Measurements from ENCODE around the gene CLTC.

CLTC gene

DNA sequence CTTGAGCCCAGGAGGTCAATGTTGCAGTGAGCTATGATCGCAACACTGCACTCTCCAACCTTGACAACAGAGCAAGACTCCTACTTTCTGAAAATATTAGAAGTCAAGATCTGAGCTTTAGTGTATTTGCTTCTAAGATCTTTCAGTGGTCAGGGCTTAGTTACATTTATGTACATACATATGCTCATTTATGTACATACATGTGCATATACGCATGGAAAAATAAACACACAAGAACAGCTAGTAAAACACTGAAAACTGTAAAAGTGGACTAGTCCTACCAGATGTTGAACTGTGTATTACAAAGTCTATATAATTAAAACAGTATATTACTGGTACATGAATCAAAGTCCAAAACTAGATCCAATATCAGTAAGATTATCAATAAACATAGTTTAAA is 59.2 kb downstream of the CLTC start:
- in situ Hi-C loops (cut with MboI; ENCODE audit: low sequenced_read_pairs), result no loop called here

GRCh38 chr17:59680314-59680713 is 60.6 kb downstream of the CLTC start:
- in situ Hi-C loops (cut with MboI; ENCODE audit: low sequenced_read_pairs), result no loop called here

- in situ Hi-C loops (cut with MboI; ENCODE audit: low sequenced_read_pairs), result no loop called here
These were observed 63.6 kb downstream of the CLTC start for GRCh38 chr17:59683283-59683682.

DNA sequence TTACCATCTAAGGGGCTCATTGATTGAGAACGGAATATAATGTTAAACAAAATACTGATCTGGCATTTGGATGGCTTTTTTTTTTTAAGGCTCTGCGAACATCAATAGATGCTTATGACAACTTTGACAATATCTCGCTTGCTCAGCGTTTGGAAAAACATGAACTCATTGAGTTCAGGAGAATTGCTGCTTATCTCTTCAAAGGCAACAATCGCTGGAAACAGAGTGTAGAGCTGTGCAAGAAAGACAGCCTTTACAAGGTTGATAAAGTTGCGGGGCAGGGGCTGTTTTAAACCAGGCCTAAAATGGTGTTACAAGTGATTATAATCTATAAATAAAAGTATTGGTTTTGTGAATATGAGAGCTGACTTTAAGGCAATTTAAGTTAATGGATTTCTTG is 65.3 kb downstream of the CLTC start:
- in situ Hi-C loops (cut with MboI; ENCODE audit: low sequenced_read_pairs), result no loop called here

DNA sequence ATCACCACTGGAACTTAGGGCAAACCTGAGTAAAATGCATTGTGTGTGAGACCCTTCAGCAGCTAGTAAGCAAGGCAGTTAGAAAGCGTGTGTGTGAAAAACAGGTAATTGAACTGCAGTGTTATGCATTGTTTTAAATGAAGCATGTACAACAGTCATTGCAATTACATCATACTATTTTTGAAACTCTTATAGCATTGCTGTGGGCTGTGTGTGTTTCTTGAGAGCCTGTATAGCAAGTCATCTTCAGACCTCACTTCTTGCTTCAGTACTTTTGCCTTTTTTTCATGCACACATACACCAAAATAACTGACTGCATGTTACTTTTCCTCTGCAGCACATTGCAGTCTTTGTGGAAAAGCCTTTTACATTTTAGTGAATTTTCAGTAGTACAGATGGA is 68.3 kb downstream of the CLTC start:
- in situ Hi-C loops (cut with MboI; ENCODE audit: low sequenced_read_pairs), result no loop called here

DNA sequence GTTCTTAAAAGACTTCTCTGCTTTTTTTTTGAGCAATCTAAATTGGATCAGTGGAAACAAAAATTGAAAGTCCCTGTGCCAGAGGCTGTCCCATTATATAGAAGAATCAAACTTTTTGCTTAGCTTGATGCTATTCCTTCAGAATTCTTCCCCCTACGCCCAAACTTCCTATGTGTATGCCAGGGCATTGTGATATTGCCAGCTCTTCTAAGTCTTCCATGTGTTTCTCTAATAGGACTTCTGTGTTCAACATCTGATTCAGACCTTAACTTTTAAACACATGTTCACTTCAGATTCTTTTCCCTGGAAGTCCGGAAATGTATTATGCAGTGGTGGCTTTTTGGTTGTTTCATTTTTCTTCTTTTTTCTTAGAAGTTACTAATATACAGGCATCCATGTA is 68.8 kb downstream of the CLTC start:
- in situ Hi-C loops (cut with MboI; ENCODE audit: low sequenced_read_pairs), result no loop called here

DNA sequence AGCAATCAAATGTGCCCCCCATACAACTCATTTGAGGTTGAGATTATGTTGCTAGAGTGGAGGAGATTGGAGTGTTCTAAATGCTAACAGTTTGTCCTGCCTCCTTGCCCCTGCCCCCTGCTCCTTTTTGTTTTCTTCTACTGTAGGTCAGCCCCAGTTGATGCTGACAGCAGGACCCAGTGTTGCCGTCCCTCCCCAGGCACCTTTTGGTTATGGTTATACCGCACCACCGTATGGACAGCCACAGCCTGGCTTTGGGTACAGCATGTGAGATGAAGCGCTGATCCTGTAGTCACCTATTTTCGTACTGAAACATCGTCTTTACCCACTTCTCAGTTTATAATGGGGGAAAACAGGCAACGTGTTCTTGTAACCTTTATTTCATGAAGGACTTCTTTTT is 73.9 kb downstream of the CLTC start:
- in situ Hi-C loops (cut with MboI; ENCODE audit: low sequenced_read_pairs), result no loop called here

DNA sequence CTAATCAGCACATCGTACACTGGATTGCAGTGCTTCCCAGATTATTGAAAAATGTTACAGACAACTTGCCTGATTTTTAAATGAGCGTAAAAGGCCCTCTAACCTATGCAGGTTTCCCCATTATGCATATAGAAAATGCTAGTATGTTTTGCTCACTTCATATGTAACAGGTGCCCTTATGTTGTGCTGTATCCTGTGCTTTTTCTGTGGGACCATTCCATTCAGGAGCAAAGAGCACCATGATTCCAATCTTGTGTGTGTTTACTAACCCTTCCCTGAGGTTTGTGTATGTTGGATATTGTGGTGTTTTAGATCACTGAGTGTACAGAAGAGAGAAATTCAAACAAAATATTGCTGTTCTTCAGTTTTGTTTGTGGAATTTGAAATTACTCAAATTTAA is 74.6 kb downstream of the CLTC start:
- in situ Hi-C loops (cut with MboI; ENCODE audit: low sequenced_read_pairs), result no loop called here

GRCh38 chr17:59695945-59696681 is 76.4 kb downstream of the CLTC start:
- in situ Hi-C loops (cut with MboI; ENCODE audit: low sequenced_read_pairs), result no loop called here

DNA sequence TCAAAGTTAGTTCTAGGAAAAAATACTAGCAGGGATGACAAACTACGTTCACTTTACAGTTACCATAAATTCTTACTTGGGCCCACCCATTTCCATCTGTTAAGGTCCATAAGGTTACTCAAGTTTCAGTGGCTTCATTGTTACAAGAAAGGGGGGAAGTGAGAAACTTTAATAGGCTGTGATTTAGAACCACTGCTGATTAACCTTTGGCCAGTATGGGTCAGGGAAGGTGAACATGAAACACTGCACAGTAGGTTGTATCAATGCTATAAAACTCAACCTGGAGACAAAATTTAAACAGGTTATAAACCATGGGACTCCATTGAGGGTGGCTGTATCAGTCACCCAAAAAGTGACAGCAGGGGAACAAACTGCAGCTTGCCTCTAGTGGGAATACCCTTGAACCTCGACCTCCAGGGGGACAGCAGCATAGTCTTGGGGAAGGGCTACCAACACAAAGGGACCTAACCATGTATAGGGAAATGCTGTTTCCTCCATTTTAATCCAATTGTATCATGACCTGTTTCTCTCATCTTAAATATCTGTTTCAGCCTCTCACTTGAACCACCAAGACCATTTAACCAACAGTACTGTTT is 77.1 kb downstream of the CLTC start:
- in situ Hi-C loops (cut with MboI; ENCODE audit: low sequenced_read_pairs), result no loop called here

- in situ Hi-C loops (cut with MboI; ENCODE audit: low sequenced_read_pairs), result no loop called here
These were observed 78.4 kb downstream of the CLTC start for GRCh38 chr17:59698143-59698542.

DNA sequence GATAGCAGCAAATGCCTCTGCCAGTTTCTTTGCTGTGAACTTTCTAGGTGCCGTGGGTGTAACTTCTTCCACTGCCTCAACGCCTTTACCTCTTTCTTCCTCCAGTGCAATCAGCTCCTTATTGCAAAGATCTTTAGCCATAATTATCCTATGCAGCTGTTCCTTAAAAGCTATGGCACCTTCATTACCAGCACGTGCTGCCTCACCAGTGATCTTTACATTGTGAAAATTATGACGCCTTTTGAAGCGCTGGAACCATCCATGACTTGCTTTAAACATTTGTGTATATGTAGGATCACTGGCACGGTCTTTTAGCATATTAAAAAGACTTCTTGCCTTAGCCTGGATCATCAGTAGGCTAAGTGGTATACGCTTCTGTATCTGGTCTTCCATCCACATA is 79.5 kb downstream of the CLTC start:
- in situ Hi-C loops (cut with MboI; ENCODE audit: low sequenced_read_pairs), result no loop called here

GRCh38 chr17:59699786-59700185 is 80.1 kb downstream of the CLTC start:
- in situ Hi-C loops (cut with MboI; ENCODE audit: low sequenced_read_pairs), result no loop called here

DNA sequence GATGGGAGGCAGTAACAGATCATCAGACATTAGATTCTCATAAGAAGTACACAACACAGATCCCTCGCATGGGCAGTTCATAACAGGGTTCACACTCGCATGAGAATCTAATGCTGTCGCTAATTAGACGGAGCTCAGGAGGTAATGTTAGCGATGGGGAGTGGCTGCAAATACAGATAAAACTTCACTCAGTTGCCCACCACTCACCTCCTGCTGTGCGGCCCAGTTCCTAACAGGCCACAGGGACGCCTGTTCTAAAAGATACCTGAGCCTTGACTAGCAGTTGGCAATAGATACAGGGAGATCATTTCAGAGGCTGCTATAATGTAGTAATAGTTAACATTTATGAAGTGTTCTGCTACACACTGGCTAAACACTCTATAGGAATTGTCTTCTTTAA is 82.6 kb downstream of the CLTC start:
- in situ Hi-C loops (cut with MboI; ENCODE audit: low sequenced_read_pairs), result no loop called here

- in situ Hi-C loops (cut with MboI; ENCODE audit: low sequenced_read_pairs), result no loop called here
These were observed 87.7 kb downstream of the CLTC start, which contains the start of the genes PTRH2 and VMP1 for GRCh38 chr17:59707149-59707970. TSS of gene PTRH2 (minus strand) at chr17:59707430. CDS start at chr17:59697978, 9,452 bp downstream. TSS of gene VMP1 (plus strand) at chr17:59707654. CDS start at chr17:59731447, 23,793 bp downstream.

DNA sequence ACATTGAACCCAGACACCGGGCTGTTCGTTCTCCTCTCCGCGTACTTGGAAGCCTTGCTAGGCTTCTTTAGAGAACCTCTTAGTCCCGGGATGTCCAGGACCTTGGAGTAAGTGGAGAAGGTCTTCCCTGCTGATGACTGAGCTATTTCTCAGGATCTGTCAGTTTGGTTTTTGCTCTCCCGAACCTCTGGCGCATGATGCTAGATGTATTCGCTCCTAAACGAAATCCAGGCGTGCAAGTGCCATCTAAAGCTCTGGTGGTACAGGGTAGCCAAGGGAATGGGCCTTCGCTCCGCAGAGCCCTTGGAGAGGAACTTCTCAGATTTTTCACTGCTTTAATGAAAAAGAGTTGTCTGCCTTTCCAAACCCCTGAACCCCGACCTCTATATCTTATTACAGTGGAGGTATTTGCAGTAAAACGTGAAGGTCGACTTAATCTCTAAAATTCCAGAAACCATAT is 88.3 kb downstream of the CLTC start:
- in situ Hi-C loops (cut with MboI; ENCODE audit: low sequenced_read_pairs), result no loop called here

DNA sequence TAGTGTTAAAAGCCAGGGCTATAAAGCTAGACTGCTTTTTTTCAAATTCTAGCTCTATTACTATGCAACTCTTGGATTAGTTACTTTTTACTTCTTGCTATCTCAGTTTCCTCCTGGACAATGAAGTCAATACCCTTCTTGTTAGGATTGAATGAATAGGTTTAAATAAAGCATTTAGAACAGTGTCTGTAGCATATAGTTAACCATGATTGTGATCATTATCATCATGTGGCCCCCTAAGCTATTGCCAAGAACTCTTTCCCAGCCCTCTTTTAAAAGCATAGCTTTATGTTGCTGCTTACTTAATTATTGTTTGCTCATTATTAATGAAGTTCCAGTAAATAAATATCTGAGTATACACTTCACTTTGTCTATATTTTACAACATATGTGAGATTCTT is 92.2 kb downstream of the CLTC start:
- in situ Hi-C loops (cut with MboI; ENCODE audit: low sequenced_read_pairs), result no loop called here

GRCh38 chr17:59712862-59713261 is 93.2 kb downstream of the CLTC start:
- in situ Hi-C loops (cut with MboI; ENCODE audit: low sequenced_read_pairs), result no loop called here

DNA sequence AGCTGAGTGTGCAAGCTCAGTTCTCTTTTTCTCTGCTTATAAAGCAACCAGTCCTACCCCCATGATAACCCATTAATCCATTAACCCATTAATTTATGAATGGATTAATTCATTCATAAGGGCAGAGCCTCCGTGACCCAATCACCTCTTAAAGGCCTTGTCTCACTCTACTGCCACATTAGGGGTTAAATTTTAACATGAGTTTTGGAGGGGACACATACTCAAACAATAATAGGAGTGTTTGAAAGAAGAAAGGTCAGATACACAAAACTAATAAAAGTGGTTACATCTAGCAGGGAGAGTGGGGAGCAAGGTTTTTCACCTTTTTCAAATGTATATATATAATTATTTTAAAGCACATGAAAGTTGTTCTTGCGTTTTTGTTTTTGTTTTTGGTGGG is 94.6 kb downstream of the CLTC start:
- in situ Hi-C loops (cut with MboI; ENCODE audit: low sequenced_read_pairs), result no loop called here

DNA sequence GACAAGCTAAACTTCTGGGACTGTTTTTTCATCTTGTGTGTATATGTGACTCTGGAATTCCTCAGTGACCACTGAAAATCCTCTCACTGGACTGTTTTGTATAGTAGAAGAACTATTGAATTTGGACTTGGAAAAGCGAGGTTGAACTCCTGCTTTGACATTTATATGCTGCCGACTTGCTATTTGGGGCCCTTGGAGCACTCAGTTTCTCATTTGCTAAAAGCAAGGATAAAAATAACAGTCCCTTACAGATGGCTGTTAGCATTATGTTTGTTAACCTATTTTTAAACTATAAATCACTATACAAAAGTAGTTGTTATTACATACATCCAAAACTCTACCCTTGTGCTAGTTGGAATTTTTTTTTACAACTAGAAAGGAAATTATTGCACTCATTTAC is 96.7 kb downstream of the CLTC start:
- in situ Hi-C loops (cut with MboI; ENCODE audit: low sequenced_read_pairs), result no loop called here

DNA sequence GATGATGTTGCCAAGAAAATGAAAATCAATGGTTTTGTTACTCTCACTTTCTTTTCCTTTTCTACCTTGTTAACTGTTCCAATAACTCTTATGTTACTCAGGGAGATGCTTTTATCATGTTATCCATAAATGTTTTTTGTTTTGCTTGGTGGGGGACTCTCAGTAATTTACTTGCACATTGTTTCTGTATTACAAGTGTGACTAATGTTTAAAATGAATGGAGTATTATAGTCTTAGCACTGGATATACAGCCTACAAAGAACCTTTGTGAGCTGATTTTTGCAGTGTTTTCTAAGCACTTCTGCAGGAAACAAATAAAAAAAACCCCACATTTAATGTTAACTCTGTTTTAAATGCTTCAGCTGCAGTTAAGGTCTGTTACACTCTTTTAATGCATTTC is 99.8 kb downstream of the CLTC start:
- in situ Hi-C loops (cut with MboI; ENCODE audit: low sequenced_read_pairs), result no loop called here

- in situ Hi-C loops (cut with MboI; ENCODE audit: low sequenced_read_pairs), result no loop called here
These were observed 102.9 kb downstream of the CLTC start for GRCh38 chr17:59722623-59723022.
